GM21360 (cell line): ENCODE measurements around the gene PIGS.

Source experiments
- ATAC-seq: cut with Tn5 transposase; IDR thresholded peaks from one replicate; pipeline ENCODE4 v1.9.1; 2021; ENCODE audit warnings: mild to moderate bottlenecking, moderate library complexity; ENCODE audit not compliant: unreplicated experiment

PIGS gene

GRCh38 chr17:28511858-28512461, 59.4 kb downstream of the PIGS start:
- ATAC-seq, result no peak

- ATAC-seq, result no peak
Observed at GRCh38 chr17:28509789-28510188, 61.5 kb downstream of the PIGS start.

GRCh38 chr17:28508211-28508724, 63.1 kb downstream of the PIGS start:
- no peak for ATAC-seq

GRCh38 chr17:28507567-28508203, 63.6 kb downstream of the PIGS start:
- ATAC-seq, result no peak

GRCh38 chr17:28506763-28507487, 64.4 kb downstream of the PIGS start:
- ATAC-seq, result no peak

- no peak for ATAC-seq
Observed at GRCh38 chr17:28505986-28506665, 65.2 kb downstream of the PIGS start, which contains the start of gene FOXN1. FOXN1 (plus strand) TSS chr17:28506348; CDS start chr17:28523970, 17,622 bp downstream.

GRCh38 chr17:28503420-28503819, 67.9 kb downstream of the PIGS start:
- no peak for ATAC-seq
